OCI-LY7 (cell line): Measurements from ENCODE around the gene SYTL2.

Experiments
- EZH2phosphoT487 ChIP-seq: fragments of 200-600 bp; sonication (generic); IDR thresholded peaks from 2 replicates; pipeline ENCODE4 v1.6.1; 2018; ENCODE audit warnings: low read depth, borderline replicate concordance, mild to moderate bottlenecking, mixed run types, antibody characterized with exemption, low read length, moderate library complexity, mixed read lengths
- TF ChIP-seq, protein P1 (sequence below): fragments of 200-600 bp; sonication (generic); conservative IDR thresholded peaks from 2 replicates; pipeline ENCODE4 v1.5.1; 2014; ENCODE audit warnings: mild to moderate bottlenecking, antibody characterized with exemption, low read length, moderate library complexity, mixed read lengths

DNA sequence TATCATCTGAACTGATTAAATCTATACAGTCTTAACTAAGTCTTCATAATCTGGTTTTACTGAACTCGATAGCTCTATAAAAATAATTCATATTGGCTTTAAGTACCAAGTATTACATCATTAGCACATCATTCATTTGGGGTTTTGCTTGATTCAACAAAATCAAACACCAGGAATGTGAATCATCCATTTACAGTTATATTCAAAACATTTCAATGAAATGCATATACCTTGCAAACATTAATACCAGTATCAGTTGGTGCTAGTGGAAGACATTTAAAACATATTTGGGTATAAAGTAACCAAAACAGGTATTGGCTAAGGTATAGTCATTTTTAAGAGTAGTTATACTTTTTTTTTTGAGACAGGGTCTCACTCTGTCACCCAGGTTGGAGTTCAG lies 112.7 kb downstream of the SYTL2 start:
- TF ChIP-seq, protein P1, sequence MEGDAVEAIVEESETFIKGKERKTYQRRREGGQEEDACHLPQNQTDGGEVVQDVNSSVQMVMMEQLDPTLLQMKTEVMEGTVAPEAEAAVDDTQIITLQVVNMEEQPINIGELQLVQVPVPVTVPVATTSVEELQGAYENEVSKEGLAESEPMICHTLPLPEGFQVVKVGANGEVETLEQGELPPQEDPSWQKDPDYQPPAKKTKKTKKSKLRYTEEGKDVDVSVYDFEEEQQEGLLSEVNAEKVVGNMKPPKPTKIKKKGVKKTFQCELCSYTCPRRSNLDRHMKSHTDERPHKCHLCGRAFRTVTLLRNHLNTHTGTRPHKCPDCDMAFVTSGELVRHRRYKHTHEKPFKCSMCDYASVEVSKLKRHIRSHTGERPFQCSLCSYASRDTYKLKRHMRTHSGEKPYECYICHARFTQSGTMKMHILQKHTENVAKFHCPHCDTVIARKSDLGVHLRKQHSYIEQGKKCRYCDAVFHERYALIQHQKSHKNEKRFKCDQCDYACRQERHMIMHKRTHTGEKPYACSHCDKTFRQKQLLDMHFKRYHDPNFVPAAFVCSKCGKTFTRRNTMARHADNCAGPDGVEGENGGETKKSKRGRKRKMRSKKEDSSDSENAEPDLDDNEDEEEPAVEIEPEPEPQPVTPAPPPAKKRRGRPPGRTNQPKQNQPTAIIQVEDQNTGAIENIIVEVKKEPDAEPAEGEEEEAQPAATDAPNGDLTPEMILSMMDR, result no peak
- no peak for TF ChIP-seq EZH2phosphoT487
